ENCODE measurements around the gene ERBB4. TPM values are rescaled to one million over a fixed set of nuclear protein-coding genes. Genes with fewer than 3 reads are reported as not detected.

ERBB4 gene
- total RNA-seq: not detected in 2 replicates

GRCh38 chr2:212538305-212539071 lies at the start of gene ERBB4:
Gene ERBB4 (minus strand): TSS chr2:212538802. CDS start chr2:212538530, 272 bp downstream.

Small RNA genes lying within 50 kb of the gene (small RNA-seq; reads per million reads assigned to genes)
- not detected for gene MIR548F2
- 0.75 reads per million, percentile 45 among the genes with 10 or more reads in this experiment for gene RNA5SP119
